VCaP (cell line): Measurements from ENCODE around the gene TMEM51.

Source experiments
- H3K27ac ChIP-seq: fragments of 450-650 bp; 2 replicates; pipeline ENCODE4 v1.5.1; 2017
- TF ChIP-seq, protein P1 (sequence below): fragments of 450-650 bp; conservative IDR thresholded peaks from 2 replicates; pipeline ENCODE4 v1.5.1; 2017; ENCODE audit warnings: mild to moderate bottlenecking, moderate library complexity

Gene TMEM51

DNA sequence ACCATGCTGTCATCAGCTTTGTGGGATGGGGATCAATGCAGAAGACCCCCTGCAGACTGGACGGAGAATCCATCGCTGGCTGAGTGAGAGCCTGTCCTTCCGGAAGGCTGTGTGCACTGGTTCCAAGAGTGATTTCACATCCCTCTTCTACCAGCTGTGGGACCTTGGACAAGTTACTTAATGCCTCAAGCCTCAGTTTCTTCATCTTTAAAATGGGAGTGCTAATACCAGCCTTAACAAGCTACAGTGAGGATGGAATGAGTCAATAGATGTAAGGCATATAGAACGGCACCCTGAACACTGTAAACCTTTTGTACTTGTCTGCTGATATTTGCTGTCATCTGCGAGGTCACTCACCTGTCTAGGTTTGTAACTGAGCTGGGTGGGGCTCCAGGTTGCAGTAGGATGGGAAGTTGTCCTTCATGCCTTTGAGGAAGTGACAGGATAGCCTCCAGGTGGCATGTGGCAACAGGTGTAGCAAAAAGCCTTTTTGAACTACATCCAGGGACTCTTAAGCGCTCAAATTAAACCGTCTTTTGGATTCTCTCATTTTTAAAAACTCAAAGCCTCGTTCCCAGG is 27.5 kb downstream of the TMEM51 start:
- no peak overlapping the region for H3K27ac ChIP-seq
- TF ChIP-seq, protein P1, sequence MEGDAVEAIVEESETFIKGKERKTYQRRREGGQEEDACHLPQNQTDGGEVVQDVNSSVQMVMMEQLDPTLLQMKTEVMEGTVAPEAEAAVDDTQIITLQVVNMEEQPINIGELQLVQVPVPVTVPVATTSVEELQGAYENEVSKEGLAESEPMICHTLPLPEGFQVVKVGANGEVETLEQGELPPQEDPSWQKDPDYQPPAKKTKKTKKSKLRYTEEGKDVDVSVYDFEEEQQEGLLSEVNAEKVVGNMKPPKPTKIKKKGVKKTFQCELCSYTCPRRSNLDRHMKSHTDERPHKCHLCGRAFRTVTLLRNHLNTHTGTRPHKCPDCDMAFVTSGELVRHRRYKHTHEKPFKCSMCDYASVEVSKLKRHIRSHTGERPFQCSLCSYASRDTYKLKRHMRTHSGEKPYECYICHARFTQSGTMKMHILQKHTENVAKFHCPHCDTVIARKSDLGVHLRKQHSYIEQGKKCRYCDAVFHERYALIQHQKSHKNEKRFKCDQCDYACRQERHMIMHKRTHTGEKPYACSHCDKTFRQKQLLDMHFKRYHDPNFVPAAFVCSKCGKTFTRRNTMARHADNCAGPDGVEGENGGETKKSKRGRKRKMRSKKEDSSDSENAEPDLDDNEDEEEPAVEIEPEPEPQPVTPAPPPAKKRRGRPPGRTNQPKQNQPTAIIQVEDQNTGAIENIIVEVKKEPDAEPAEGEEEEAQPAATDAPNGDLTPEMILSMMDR: no peak

DNA sequence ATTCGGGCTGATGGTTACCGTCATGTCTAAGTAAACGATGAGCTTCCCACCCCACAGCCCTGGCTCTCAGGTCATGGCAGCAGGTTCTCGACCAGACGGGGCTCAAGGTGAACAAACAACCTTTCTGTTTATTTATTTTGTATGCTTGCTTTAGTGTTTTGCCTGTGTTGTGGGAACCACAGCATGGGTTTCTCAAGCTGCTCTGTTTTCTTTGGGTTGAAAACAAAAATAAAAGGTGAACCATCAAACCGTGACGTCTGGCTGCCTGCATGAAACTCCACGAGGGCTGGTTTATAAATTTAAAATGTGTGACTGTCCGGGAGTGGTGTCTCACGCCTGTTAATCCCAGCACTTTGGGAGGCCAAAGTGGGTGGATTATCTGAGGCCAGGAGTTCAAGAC is 28.0 kb downstream of the TMEM51 start:
- TF ChIP-seq, protein P1: no peak
- no peak overlapping the region for H3K27ac ChIP-seq

DNA sequence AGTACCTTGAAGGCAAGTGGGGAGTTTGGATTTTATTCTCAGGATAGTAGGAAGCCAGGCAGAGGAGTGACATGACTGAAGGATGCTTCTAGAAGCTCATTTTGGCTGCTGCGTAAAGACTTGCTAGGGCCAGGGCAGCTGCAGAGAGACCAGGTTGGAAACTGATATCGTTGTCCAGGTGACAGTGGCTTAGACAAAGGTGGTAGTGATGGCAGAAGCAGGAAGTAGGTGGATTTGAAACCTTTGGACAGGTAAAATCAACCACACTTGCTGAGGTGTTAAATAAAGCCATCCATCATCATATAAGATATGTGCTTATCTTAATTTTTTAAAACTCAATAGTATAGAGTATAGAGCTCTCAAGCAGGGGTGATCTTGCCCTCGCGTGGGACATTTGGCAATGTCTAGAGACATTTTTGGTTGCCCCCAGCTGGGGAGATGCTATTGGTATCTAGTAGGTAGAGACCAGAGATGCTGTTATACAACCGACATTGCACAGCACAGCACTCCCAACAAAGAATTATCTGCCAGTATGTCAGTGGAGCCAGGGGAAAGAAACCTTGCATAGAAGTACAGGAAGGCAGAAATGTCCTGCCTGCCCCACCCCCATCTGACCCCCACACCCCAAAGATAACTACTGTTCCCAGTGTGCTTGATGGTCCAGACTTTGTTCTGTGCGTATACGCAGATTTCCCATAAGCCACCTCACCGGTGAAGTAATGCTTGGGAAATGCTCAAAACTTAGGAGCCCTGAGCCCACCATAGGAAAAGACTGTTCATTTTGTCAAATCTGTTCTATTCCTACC is 31.1 kb downstream of the TMEM51 start:
- TF ChIP-seq, protein P1: no peak
- H3K27ac ChIP-seq: no peak overlapping the region

DNA sequence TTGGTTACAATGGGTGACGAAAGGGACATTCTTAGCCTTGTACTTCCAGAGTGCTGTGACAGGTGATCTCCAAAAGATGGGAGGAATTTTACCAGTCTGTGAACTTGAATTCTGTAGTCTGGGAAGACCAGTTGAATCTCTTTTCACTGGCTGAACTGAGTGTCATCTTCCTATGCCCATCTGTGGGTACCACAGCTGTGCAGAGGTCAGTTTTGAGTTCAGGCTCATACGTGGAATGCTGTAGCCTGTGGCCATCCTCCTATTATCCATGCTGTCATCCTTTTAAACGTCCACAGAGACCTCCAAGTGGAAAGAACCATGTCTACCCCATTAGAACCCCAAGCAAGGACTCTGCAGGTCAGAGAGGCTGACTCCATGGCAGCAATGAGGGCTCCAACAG is 32.1 kb downstream of the TMEM51 start:
- no peak overlapping the region for H3K27ac ChIP-seq
- TF ChIP-seq, protein P1: no peak

DNA sequence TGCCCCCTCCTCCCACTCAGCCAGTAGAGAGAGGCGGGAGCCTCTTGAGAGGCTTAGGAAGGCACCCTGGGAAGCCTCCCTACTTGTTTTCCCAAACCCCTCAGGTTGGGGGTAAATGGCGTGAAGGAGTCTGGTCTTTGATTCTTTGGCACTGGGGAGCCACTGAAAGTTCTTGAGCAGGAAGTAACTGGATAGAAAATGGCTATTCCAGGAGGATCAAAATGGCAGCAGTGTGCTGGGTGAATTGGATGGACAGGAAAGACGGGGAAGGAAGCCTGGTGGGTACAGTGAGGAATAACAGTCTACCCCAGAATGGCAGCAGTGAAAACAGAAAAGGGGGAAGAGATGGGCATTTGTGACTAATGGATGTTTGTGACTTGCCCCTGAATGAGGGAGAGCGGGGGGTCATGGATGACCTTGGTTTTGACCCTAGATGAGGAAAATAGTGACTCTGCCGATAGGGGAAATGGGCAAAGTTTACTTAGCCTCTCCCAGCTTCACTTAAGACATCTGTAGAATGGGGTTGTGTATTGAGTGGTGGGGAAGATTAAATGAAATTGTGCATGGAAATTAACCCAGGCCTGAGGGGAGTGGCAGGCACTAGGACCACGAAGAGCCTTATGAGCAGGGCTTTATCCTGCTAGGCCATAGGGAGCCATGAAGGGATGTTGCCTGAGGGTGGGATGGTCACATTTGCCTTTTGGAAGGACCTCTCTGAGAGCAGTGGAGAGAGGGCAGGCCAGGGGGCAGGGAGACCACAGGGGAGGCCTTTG is 32.7 kb downstream of the TMEM51 start:
- H3K27ac ChIP-seq: no peak overlapping the region
- TF ChIP-seq, protein P1: no peak

DNA sequence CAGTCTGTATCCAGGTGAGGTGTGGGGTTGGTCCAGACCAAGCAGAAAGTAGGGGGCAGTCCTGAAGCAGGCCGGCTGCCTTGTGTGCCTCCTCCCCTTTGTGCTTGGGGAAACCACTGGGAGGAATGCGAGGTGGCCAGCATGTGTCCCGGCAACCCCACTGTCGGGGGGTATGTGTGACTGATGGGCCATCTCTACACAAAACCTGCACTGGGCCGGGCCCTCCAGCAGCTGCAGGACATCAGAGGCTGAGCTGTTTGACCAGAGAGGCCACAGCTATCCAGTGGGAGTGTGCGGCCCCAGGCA is 33.3 kb downstream of the TMEM51 start:
- TF ChIP-seq, protein P1: no peak
- no peak overlapping the region for H3K27ac ChIP-seq
